Activated naive CD4-positive, alpha-beta T cell treated with anti-CD3 and anti-CD28 coated beads, Interleukin-2, amount 10 ng/mL, durations not matched to agents 7 days and 5 days (primary cell): ENCODE results near the gene MAL.

Source experiments
- CTCF ChIA-PET: fragments of 350-600 bp; sonication (Branson Sonifier 250); formaldehyde crosslinking; loops from one replicate; lab custom pipeline; 2021; ENCODE audit warnings: antibody characterized with exemption; lab: Charles Lee
- DNase-seq: peaks from one replicate; pipeline ENCODE4 v3.0.0-alpha.2; 2020
- H3K27ac Mint-ChIP-seq: one replicate; pipeline ENCODE4 v1.8.0; 2021; ENCODE audit warnings: mild to moderate bottlenecking, moderate library complexity, mixed read lengths
- H3K27me3 Mint-ChIP-seq: one replicate; pipeline ENCODE4 v1.8.0; 2021; ENCODE audit warnings: mild to moderate bottlenecking, mixed read lengths
- H3K36me3 Mint-ChIP-seq: one replicate; pipeline ENCODE4 v1.8.0; 2021; ENCODE audit warnings: mixed read lengths
- H3K4me1 Mint-ChIP-seq: one replicate; pipeline ENCODE4 v1.8.0; 2021; ENCODE audit warnings: mixed read lengths
- H3K4me3 Mint-ChIP-seq: one replicate; pipeline ENCODE4 v1.8.0; 2021; ENCODE audit warnings: mild to moderate bottlenecking, moderate library complexity, mixed read lengths
- H3K9me3 Mint-ChIP-seq: one replicate; pipeline ENCODE4 v1.8.0; 2021; ENCODE audit warnings: mixed read lengths

MAL gene

DNA sequence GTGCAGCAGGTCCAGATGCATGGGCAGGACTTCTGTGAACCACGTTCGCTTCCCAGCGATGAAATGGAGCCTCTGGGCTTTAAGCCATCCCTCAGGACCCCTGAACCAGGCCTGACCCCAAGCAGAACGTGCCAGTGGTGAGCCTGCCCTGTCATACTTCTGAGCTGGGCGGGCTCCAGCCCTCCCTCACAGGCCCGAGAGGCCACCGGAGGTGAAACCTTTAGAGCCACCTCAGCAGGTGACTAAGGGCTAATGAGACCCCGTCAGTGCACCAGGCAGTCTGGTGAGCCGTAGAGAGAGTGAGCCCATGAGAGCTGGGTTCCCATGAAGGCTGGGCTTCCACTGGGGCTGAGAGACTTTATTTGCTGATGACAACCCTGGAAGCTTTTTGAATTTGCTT lies 8.9 kb upstream of the MAL start:
- Mint-ChIP-seq H3K4me3 (no peak overlapping the region), H3K9me3 (no peaks in the 10 kb centered on the region), H3K36me3 (no peaks in the 10 kb centered on the region), H3K4me1 (peaks cover 21% of the 10 kb centered on the region), H3K27ac (no peak overlapping the region), H3K27me3 (peaks cover 6% of the 10 kb centered on the region)
- DNase-seq: no peak
- CTCF ChIA-PET: interaction anchor here (0.9 kb wide), 1 partner anchor 63 kb away, joined by 3 read pairs; no protein-coding TSS in a partner anchor

DNA sequence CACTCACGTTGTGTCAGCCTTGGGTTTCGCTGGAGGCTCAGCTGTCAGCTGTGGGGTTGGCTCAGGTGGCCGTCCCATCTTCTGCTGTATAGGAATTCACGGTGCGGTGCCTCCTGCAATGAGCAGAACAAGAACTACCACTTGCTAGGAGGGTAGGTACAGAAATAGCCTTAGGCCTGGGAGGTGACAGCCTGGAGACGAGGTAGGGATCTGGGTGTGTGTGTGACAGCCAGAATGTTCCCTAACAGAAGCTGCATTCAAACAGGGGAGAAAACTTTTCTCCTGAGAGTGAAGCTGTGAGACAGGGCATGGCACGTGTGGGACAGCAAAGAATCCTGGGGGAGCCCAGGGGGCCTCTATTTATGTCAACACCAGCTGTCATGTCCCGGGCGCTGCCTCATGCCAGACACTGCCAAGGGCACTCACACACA lies 8.4 kb upstream of the MAL start:
- no peaks in the 10 kb centered on the region for H3K9me3 Mint-ChIP-seq
- no peaks in the 10 kb centered on the region for H3K36me3 Mint-ChIP-seq
- H3K4me1 Mint-ChIP-seq: peaks cover 24% of the 10 kb centered on the region
- H3K27ac Mint-ChIP-seq: no peak overlapping the region
- H3K27me3 Mint-ChIP-seq: peaks cover 6% of the 10 kb centered on the region
- H3K4me3 Mint-ChIP-seq: no peak overlapping the region
- DNase-seq: no peak
- CTCF ChIA-PET: interaction anchor here (0.9 kb wide), 1 partner anchor 63 kb away, joined by 3 read pairs; no protein-coding TSS in a partner anchor

DNA sequence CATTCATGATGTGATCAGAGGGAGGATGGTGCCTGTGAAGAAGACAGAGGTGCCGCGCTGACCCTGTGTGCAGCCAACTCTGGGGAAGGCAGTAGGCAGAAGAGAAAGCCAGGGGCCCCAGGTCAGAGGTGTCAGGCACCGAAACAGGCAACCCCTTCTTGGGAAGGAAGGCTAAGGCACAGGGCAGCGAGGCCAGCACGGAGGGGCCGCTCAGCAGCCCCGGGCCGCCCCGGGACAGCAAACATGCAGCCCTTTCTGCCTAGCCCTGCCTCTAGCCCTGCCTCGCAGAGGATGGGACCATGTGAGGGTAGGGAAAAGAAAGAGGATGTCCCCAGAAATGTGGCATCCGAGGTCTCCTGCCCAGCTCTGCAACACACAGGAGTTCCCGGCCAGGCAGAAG lies 7.7 kb upstream of the MAL start:
- CTCF ChIA-PET: no interaction called here
- no peak for DNase-seq

DNA sequence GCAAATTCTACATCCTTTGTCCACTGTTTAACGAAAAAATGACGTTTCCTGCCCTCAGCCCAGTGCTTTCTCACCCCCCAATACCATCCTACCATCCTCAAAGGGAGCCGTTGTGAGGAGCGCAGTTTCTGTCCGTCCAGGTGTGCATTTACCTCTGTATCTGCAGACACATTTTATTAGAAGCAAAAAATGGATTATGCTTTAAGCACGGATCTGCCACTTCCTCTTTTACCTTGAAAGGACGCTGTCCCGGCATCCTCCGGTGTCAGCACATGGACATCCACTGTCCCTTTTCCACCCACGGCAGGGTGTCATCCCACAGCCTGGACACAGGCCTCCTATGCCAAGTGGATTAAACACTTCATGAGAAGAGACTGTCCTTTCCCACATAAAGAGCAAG lies 7.2 kb upstream of the MAL start:
- CTCF ChIA-PET: interaction anchor here (0.7 to 9.6 kb wide), 2 partner anchors 36 to 60 kb away, joined by 5 to 489 read pairs; no protein-coding TSS in a partner anchor
- no peak for DNase-seq
- Mint-ChIP-seq H3K36me3 (no peaks in the 10 kb centered on the region), H3K27ac (peak overlapping the region; percentile 60), H3K27me3 (peaks cover 6% of the 10 kb centered on the region), H3K4me3 (no peak overlapping the region), H3K9me3 (no peaks in the 10 kb centered on the region), H3K4me1 (peaks cover 37% of the 10 kb centered on the region)

More for the DNA sequence above, 7.7 kb upstream of the MAL start:
- Mint-ChIP-seq H3K36me3 (no peaks in the 10 kb centered on the region), H3K27me3 (peaks cover 6% of the 10 kb centered on the region), H3K4me1 (peaks cover 32% of the 10 kb centered on the region), H3K9me3 (no peaks in the 10 kb centered on the region), H3K4me3 (no peak overlapping the region), H3K27ac (no peak overlapping the region)

DNA sequence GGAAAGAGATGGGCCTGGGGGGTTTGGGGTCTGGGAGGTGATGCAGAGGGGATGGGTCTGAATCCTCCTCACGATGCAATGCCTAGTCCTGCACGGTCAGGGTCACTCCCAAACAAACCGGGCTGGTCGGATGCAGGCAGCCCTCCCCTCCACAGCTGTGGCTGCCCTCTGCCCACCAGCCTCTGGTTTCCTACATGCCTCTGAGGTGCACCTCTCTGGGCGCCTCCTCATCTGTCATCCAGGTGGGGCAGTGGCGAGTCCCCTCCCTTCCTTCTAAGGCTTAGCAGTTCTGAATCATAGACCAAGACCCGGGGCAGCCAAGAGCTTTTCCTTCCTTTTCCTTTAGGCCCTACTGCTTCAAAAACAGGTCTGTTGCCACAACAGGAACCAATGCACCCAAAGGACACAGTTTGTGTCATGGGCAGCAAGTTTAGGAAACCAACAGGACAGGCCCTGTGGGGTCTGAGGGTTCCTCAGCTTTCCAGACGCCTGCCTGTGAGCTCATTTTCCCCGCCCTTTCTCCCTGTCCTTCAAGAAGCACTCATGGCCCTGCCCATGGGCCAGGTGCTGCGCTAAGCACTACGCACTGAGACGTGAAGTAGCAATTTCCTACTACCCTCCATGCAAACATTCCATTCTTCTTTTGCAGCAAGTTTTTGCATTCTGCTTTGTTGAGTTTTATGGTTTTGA lies 6.5 kb upstream of the MAL start:
- peaks cover 6% of the 10 kb centered on the region for H3K27me3 Mint-ChIP-seq
- CTCF ChIA-PET: interaction anchor here (0.7 to 9.6 kb wide), 2 partner anchors 35 to 60 kb away, joined by 5 to 489 read pairs; no protein-coding TSS in a partner anchor
- no peak overlapping the region for H3K4me3 Mint-ChIP-seq
- DNase-seq: peak; percentile 30
- no peaks in the 10 kb centered on the region for H3K9me3 Mint-ChIP-seq
- H3K36me3 Mint-ChIP-seq: no peaks in the 10 kb centered on the region
- peaks cover 44% of the 10 kb centered on the region for H3K4me1 Mint-ChIP-seq
- H3K27ac Mint-ChIP-seq: no peak overlapping the region

DNA sequence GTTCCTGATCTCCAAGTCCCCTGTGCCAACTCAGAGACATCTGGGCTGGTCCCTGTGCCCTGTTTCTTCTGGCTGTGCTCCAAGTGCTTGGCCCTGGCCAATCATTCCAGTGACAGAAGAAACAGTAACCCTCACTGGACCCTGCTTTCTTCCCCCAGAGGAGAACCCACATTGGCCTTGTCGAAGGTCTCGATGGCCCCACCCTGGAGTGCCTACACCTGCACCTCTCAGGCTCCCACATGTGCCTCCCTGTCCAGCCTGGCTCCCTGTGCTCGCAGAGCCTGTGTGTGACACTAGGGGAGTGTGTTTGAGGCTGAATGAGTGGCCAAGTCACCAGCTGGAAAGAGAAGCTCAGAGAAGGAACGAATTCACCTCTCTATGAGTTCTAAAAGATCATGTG lies 5.9 kb upstream of the MAL start:
- Mint-ChIP-seq H3K36me3 (peaks cover 3% of the 10 kb centered on the region), H3K27ac (no peak overlapping the region)

DNA sequence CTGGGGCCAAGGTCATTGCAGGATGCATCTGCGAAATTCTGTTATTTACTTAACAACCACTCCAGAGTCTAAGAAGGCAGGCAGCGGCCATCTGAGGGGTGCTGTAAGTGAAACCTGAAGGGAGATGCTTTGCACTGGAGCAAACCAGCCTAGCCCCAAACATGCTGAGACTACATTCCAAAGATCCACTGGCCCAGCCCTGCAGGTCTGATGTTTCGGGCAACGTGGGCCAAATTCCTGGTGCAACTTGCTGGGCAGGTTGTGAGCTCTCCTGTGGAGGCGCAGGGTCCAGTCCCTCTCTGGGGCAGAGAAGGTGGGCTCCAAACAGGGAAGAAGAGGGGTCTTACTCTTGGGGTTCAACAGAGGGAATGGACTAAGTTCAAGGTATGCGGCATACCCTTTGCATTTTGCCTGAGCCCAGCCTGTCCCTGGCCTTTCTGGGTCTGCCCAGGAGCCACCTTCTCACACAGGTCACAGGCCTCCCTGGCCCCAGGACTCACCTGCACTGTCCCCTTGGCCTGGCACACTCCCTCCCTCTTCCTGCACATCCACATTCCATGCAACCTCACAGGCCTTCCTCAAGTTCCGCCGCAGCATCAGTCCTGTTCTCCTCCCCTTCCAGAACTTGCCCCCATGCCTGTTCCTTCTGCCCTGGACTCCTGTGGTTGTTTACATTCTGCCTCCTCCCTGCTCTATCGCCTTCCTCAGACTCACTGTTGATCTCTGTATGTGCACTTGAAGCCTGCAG lies 5.1 kb upstream of the MAL start:
- Mint-ChIP-seq H3K4me1 (peaks cover 48% of the 10 kb centered on the region), H3K36me3 (peaks cover 3% of the 10 kb centered on the region), H3K27me3 (peaks cover 3% of the 10 kb centered on the region), H3K9me3 (no peaks in the 10 kb centered on the region), H3K4me3 (no peak overlapping the region), H3K27ac (peak overlapping the region; percentile 34)
- CTCF ChIA-PET: interaction anchor here (7.5 to 9.6 kb wide), 2 partner anchors 58 to 98 kb away, joined by 190 to 489 read pairs; partner anchors contain the start of gene MRPS5
- DNase-seq: no peak

More for the DNA sequence above, 5.9 kb upstream of the MAL start:
- no peaks in the 10 kb centered on the region for H3K9me3 Mint-ChIP-seq
- H3K4me3 Mint-ChIP-seq: no peak overlapping the region
- H3K4me1 Mint-ChIP-seq: peaks cover 49% of the 10 kb centered on the region
- CTCF ChIA-PET: interaction anchor here (9.6 kb wide), 1 partner anchor 59 kb away, joined by 489 read pairs; no protein-coding TSS in a partner anchor
- DNase-seq: no peak
- peaks cover 6% of the 10 kb centered on the region for H3K27me3 Mint-ChIP-seq

DNA sequence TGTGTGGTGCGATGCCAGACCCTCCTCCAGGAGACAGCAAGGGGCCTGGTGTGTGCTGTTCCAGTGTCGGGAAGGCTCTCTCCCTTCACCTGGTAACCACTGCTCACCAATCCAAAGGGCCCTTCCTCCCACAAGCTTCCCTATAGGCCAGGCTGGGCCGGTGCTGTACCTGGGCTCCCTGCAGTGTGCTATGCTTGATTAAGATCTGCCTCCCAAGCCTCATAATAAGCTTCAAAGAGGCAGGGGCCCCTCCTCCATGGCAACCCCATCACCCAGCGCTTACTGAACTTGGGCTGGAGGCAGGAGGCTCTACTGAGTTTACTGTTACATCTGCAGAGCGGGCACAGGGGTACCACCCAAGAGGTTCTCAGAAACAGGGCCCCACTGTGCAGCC lies 4.5 kb upstream of the MAL start:
- CTCF ChIA-PET: interaction anchor here (7.5 to 9.6 kb wide), 2 partner anchors 58 to 97 kb away, joined by 190 to 489 read pairs; partner anchors contain the start of gene MRPS5
- no peak for DNase-seq
- H3K27ac Mint-ChIP-seq: no peak overlapping the region
- H3K9me3 Mint-ChIP-seq: no peaks in the 10 kb centered on the region
- H3K36me3 Mint-ChIP-seq: peaks cover 6% of the 10 kb centered on the region
- peaks cover 48% of the 10 kb centered on the region for H3K4me1 Mint-ChIP-seq
- H3K4me3 Mint-ChIP-seq: no peak overlapping the region
- H3K27me3 Mint-ChIP-seq: peaks cover 7% of the 10 kb centered on the region

DNA sequence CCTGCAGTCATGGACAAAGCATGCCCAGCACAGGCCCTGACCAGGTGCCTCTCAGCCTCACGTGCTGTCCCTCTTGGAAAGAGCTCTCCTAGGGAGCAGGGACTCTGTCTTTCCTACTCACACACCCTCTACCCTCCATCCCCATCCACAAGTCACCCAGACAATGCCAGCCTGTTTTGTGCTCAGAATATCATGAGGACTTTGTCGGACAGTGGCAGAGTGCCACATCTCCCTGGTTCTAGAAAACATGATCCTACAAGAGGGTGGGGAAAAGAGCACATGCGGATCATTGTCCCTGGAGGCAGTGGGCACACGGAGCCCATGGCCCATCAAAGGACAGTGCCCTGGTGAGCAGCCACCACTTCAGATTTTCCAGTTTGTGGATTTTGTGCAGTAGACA lies 3.7 kb upstream of the MAL start:
- no peaks in the 10 kb centered on the region for H3K9me3 Mint-ChIP-seq
- peaks cover 8% of the 10 kb centered on the region for H3K27me3 Mint-ChIP-seq
- DNase-seq: no peak
- H3K36me3 Mint-ChIP-seq: peaks cover 13% of the 10 kb centered on the region
- H3K4me3 Mint-ChIP-seq: no peak overlapping the region
- CTCF ChIA-PET: interaction anchor here (0.9 to 9.6 kb wide), 22 partner anchors 9 to 143 kb away, joined by 3 to 489 read pairs (median 6); partner anchors contain the start of genes MRPS5 and ZNF2
- H3K4me1 Mint-ChIP-seq: peaks cover 50% of the 10 kb centered on the region
- no peak overlapping the region for H3K27ac Mint-ChIP-seq

DNA sequence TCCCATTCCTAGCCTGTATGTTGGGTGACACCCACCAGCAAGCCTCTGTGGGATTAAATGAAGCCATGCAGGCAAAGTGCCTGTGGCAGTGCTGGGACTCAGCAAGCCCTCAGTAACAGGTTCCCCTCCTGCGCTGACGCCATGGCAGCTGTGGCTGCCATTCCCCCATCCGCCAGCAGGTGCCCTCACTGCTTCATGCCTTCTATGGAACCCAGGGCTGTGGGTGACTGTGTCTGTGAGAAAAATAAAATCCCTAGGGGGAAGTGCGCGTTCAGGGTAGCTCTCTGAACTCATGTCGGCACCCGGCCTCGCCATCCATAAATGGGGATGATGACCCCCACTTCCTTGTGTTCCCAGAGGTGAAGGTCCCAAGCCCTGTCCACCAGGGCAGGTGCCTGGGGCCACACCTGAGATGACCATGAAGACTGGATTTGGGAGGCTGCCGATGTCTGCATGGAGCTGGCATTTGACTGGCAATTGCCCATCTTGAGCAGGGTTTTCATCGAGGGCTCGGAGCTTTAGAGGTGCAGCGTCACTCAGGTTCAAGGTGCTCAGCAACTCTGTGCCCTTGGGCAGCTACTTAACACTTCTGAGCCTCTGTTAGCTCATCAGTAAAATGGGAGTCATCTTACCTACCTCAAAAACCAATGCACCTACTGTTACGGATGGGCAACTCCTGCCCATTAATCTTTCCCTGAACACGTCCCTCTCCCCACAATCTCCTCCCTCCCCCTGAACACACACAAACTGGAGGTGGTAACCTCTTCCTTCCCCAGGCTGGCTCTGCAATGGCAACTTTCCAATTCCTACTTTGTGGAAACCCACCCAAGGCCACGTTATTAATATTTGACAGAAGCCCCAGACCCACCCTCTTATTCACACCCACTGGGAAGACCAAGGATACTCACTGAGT lies 2.9 kb upstream of the MAL start:
- Mint-ChIP-seq H3K4me3 (peak overlapping the region; percentile 100), H3K27ac (peak overlapping the region; percentile 87), H3K36me3 (peaks cover 20% of the 10 kb centered on the region), H3K4me1 (peaks cover 54% of the 10 kb centered on the region), H3K27me3 (peaks cover 8% of the 10 kb centered on the region), H3K9me3 (no peaks in the 10 kb centered on the region)
- CTCF ChIA-PET: interaction anchor here (0.8 to 9.6 kb wide), 31 partner anchors 8 to 323 kb away, joined by 3 to 489 read pairs (median 5); partner anchors contain the start of genes MRPS5, ZNF2 and ZNF514
- DNase-seq: peak; percentile 91

DNA sequence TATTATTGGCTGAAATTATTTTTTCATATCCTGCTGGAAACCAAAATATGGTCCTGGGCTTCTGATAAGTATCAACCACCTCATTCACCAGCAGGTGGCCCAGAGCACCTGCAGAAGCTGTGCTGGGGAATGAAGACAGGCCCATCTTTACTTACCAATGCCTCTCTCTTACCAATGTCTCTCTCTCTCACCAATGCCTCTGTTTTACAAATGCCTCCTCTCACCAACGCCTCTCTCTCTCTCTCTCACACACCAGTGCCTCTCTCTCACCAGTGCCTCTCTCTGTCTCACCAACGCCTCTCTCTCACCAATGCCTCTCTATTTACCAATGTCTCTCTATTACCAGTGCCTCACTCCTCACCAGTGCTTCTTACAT lies 2.3 kb upstream of the MAL start:
- Mint-ChIP-seq H3K4me3 (peak overlapping the region; percentile 100), H3K27me3 (peaks cover 8% of the 10 kb centered on the region), H3K36me3 (peaks cover 23% of the 10 kb centered on the region), H3K27ac (peak overlapping the region; percentile 87), H3K4me1 (peaks cover 58% of the 10 kb centered on the region), H3K9me3 (no peaks in the 10 kb centered on the region)
- DNase-seq: peak; percentile 81
- CTCF ChIA-PET: interaction anchor here (0.8 to 9.6 kb wide), 28 partner anchors 9 to 322 kb away, joined by 3 to 489 read pairs (median 6); partner anchors contain the start of genes MRPS5, ZNF2 and ZNF514

DNA sequence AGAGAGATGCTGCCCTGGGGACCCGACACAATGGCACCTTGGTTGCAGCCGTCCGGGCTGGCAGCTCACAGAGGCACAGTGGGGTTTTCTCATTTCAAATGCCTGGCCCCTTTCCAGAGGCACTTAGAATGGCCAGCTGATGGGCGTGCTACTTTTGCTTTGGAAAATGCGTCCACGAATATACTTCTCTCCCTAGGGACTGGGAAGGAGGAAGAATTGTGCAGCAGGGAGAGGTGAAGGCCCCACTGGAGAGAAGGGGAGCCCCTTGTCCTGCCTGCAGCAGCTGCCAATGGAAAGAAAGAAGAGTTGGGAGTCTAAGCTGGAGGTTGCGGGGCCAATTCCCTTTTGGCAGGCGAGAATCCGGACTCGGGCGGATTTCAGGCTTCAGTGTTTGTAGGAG lies 1.1 kb upstream of the MAL start:
- CTCF ChIA-PET: interaction anchor here (0.9 to 9.6 kb wide), 14 partner anchors 9 to 321 kb away, joined by 3 to 489 read pairs (median 6); partner anchors contain the start of genes MRPS5 and ZNF514
- Mint-ChIP-seq H3K27me3 (peaks cover 5% of the 10 kb centered on the region), H3K4me3 (peak overlapping the region; percentile 100), H3K36me3 (peaks cover 34% of the 10 kb centered on the region), H3K9me3 (no peaks in the 10 kb centered on the region), H3K27ac (peak overlapping the region; percentile 89), H3K4me1 (peaks cover 60% of the 10 kb centered on the region)
- no peak for DNase-seq

DNA sequence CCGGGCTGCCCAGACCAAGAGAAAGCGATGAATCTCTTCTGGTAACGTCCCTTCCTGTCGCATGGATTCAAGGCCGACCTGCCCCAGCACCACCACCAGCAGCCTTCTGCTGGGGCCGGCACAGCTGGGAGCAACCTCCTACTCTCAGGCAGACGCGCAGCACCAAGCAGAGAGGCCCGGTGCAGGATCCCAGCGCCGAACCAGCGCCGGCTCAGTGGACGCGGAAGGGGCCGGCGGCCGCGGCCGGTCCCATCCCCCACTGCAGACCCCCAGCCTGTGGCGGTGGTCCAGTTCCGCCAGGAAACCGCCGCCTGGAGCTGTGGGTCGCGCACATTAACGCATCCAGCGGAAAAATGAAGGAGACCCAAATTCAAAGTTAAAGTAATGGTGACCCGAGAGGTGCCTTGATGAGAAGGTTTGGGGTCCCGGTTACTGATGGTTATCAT lies 525 bp upstream of the MAL start:
- H3K9me3 Mint-ChIP-seq: no peaks in the 10 kb centered on the region
- peak overlapping the region; percentile 100 for H3K4me3 Mint-ChIP-seq
- CTCF ChIA-PET: interaction anchor here (1.2 to 9.6 kb wide), 10 partner anchors 9 to 320 kb away, joined by 3 to 489 read pairs (median 10); partner anchors contain the start of genes MRPS5 and ZNF514
- peaks cover 40% of the 10 kb centered on the region for H3K36me3 Mint-ChIP-seq
- peaks cover 5% of the 10 kb centered on the region for H3K27me3 Mint-ChIP-seq
- H3K4me1 Mint-ChIP-seq: peaks cover 61% of the 10 kb centered on the region
- DNase-seq: peak; percentile 49
- H3K27ac Mint-ChIP-seq: peak overlapping the region; percentile 89
